Gastroesophageal sphincter (tissue), 3 donors: ENCODE data around the gene UMAD1.

Source experiments
- CTCF ChIP-seq, 4 experiments: fragments of 200-600 bp in 2 of 4; fragments of 450-650 bp in 2 of 4; sonication (generic) in 1 of 4; IDR thresholded peaks; one replicate each; pipeline ENCODE4 v1.5.1; 2017 to 2019; ENCODE audit warnings: antibody characterized with exemption in 4 of 4, mild to moderate bottlenecking in 2 of 4, moderate library complexity in 2 of 4
- EP300 ChIP-seq: sonication (generic); formaldehyde crosslinking; IDR thresholded peaks from one replicate; pipeline ENCODE4 v1.6.1; 2017; ENCODE audit warnings: antibody characterized with exemption, mild to moderate bottlenecking
- POLR2A ChIP-seq, 2 donors: fragments of 450-650 bp; IDR thresholded peaks; one replicate each; pipeline ENCODE4 v1.6.1; 2017; ENCODE audit warnings: antibody characterized with exemption in 2 of 2, mild to moderate bottlenecking in 2 of 2, moderate library complexity in 1 of 2
- POLR2AphosphoS5 ChIP-seq: sonication (generic); formaldehyde crosslinking; IDR thresholded peaks from one replicate; pipeline ENCODE4 v1.6.1; 2017; ENCODE audit warnings: antibody characterized with exemption

- TF ChIP-seq POLR2A (IDR thresholded peaks at IDR 0.05) (no peak), CTCF (IDR thresholded peaks at IDR 0.05) (no peak), EP300 (no peak), POLR2AphosphoS5 (no peak)
Measured at GRCh38 chr7:7803715-7804178, 163.2 kb downstream of the UMAD1 start.
